ENCODE measurements around the gene SNRPD2. TPM values are rescaled to one million over a fixed set of nuclear protein-coding genes. Genes with fewer than 3 reads are reported as not detected.
A peak's percentile ranks its signal among the peaks of the same experiment; 100 is the strongest.

The SNRPD2 gene
- total RNA-seq, result 100 to 1,000 TPM; 212 to 252 (median 241) TPM
- 343 TPM for total RNA-seq (2013)

DNA sequence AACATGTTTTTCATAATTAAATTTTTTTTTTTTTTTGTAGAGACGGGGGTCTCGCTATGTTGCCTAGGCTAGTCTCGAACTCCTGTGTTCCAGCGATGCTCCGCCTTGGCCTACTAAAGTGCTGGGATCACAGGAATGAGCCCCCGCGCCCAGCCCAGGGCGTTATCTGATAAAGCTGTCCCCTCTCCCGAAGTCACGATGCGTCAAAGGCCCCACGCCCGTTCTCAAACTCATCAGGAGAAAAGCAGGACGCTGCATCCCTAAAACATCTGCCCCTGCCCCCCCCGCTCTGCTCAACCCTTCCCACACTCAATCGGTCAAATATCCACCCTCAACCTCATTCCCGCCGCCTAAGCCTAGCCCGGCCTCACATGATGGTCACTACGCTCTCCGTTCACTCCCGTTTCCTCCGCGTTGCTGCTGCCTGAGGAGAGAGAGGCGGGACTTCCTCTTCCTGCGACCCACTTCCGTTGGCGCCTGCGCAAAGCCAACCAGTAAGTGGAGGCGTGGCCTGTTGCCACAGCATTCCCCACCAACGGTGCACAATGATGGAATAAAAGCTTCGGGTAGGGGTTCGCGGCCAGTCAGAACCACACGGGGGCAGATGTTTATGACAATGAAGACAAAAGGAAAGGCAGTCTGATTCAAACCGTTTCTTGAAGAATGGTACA, at the start of gene SNRPD2:
SNRPD2 (minus strand) TSS at position 438 of the 671 bp plus-strand sequence; CDS start at position 373, 65 bp downstream.
- Histone ChIP-seq H3K27ac (ENCODE audit: low read length) (peak within 1 kb of the TSS; percentile 95), H3K4me3 (ENCODE audit: low read length) (peak within 1 kb of the TSS; percentile 60), H3K9me3 (ENCODE audit: control insufficient read depth, insufficient read depth, low read length) (no peaks in the 10 kb centered on the region), H3K4me1 (ENCODE audit: control insufficient read depth, insufficient read depth, low read length) (peaks cover 22% of the 10 kb centered on the region), H3K27me3 (ENCODE audit: control insufficient read depth, insufficient read depth, low read length) (no peaks in the 10 kb centered on the region), H3K36me3 (ENCODE audit: control insufficient read depth, insufficient read depth, low read length) (peaks cover 21% of the 10 kb centered on the region)
- Mint-ChIP-seq H3K27ac (peak within 1 kb of the TSS; percentile 91 to 95), H3K4me3 (peak within 1 kb of the TSS; percentile 98), H3K36me3 (no peaks in the 10 kb centered on the region), H3K9me3 (no peaks in the 10 kb centered on the region), H3K27me3 (ENCODE audit: low read depth in 2 of 2) (no peaks in the 10 kb centered on the region), H3K4me1 (peaks cover 17 to 22% of the 10 kb centered on the region in 2 donors)
- intact Hi-C loops (cut with micrococcal nuclease), result loop anchor here (1.0 to 5.0 kb wide), 7 partner anchors 24 to 269 kb away; partner anchors contain the start of genes ERCC1, FBXO46 and OPA3
- WGBS (ENCODE audit: insufficient coverage), result under 1% methylated on average over 36 of the region's 36 CpGs
- TF ChIP-seq, protein P1, sequence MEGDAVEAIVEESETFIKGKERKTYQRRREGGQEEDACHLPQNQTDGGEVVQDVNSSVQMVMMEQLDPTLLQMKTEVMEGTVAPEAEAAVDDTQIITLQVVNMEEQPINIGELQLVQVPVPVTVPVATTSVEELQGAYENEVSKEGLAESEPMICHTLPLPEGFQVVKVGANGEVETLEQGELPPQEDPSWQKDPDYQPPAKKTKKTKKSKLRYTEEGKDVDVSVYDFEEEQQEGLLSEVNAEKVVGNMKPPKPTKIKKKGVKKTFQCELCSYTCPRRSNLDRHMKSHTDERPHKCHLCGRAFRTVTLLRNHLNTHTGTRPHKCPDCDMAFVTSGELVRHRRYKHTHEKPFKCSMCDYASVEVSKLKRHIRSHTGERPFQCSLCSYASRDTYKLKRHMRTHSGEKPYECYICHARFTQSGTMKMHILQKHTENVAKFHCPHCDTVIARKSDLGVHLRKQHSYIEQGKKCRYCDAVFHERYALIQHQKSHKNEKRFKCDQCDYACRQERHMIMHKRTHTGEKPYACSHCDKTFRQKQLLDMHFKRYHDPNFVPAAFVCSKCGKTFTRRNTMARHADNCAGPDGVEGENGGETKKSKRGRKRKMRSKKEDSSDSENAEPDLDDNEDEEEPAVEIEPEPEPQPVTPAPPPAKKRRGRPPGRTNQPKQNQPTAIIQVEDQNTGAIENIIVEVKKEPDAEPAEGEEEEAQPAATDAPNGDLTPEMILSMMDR (IDR thresholded peaks at IDR 0.05), result no peak
- DNase-seq (peak; percentile 93 to 97), ATAC-seq (peak; percentile 60 to 75 (median 61))

DNA sequence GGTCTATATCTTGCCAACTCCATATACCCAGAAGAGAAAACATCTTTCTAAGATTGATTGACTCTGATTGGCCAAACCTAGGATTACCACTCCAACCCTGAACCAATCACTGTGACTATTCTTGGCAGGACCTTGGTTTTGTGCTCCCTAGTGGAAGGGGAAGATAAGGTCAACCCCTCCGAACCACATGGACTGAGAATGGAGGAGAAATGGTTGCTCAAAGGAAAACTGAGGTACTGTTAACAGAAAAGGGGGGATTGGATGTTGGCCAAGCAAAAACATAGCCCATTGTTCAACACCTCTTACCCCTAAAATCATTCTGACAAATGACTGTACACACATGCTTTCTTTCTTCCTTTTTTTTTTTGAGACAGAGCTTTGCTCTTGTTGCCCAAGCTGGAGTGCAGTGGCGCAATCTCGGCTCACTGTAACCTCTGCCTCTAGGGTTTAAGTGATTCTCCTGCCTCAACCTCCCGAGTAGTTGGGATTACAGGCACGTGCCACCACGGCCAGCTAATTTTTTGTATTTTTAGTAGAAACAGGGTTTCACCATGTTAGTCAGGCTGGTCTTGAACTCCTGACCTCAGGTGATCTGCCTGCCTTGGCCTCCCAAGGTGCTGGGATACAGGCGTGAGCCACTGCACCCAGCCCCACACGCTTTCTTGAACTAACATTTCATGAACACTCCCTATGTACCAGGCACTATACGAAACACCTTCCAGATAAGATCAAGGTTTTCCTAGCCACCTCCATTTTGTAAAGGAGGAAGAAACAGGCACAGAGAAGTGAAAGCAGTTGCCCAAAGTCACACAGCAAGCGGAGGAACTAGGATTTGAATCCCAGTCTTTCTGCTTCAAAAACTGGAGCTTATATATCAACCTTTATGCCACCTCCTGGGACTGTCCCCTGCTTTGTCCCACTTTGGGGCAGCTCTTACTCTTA, 48.0 kb upstream of the SNRPD2 start:
- H3K4me1 Mint-ChIP-seq, result no peaks in the 10 kb centered on the region
- no peak overlapping the region for H3K4me3 Mint-ChIP-seq
- DNase-seq (no peak), ATAC-seq (no peak)
- H3K36me3 Mint-ChIP-seq, result no peaks in the 10 kb centered on the region
- intact Hi-C loops (cut with micrococcal nuclease), result no loop called here
- H3K9me3 ChIP-seq (ENCODE audit: control insufficient read depth, insufficient read depth, low read length), result no peaks in the 10 kb centered on the region
- 87% methylated on average over 10 of the region's 10 CpGs for WGBS (ENCODE audit: insufficient coverage)
- H3K27me3 Mint-ChIP-seq (ENCODE audit: low read depth in 2 of 2), result peaks cover 4 to 8% of the 10 kb centered on the region in 2 donors
- no peak overlapping the region for H3K4me3 ChIP-seq (ENCODE audit: low read length)
- H3K36me3 ChIP-seq (ENCODE audit: control insufficient read depth, insufficient read depth, low read length), result no peaks in the 10 kb centered on the region
- TF ChIP-seq, protein P1 (IDR thresholded peaks at IDR 0.05), result no peak
- no peaks in the 10 kb centered on the region for H3K27me3 ChIP-seq (ENCODE audit: control insufficient read depth, insufficient read depth, low read length)
- H3K27ac Mint-ChIP-seq, result no peak overlapping the region
- H3K27ac ChIP-seq (ENCODE audit: low read length), result no peak overlapping the region
- H3K9me3 Mint-ChIP-seq, result no peaks in the 10 kb centered on the region
- H3K4me1 ChIP-seq (ENCODE audit: control insufficient read depth, insufficient read depth, low read length), result no peaks in the 10 kb centered on the region

DNA sequence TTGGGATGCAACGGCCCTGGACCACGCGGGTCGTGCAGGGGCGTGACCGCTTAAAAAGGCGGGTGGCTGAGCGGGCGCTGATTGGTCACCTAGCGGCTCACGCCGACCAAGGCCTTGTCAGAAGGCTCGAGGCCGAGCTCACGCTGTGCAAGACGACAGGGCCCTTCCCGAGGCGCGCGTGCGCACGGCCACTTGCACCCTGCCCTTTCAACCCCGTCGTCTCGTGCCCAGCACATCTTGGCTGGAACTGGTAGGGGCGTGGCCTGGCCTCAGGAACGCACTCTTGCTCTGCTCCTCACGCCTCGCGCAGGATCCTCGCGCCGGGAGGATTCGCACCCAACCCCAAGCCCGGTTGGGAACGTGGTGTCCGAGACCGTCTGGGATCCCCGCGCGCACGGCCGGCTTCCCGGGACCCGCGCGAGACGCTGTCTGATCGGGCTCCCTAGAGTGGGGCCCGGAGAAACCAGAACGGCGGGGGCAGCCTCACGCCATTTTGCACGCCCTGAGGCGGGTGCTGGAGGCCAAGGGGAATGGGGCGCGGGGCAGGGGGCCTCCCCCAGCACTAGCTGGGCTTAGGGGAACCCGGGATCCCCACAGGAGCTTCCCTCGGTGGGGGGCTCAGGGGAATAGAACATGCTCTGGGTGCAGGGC, 41.5 kb upstream of the SNRPD2 start, which contains the start of gene MEIOSIN:
MEIOSIN (plus strand) TSS at position 280 of the 651 bp plus-strand sequence. CDS start 1,938 bp downstream, outside the sequence.
- intact Hi-C loops (cut with micrococcal nuclease), result no loop called here
- Mint-ChIP-seq H3K27me3 (ENCODE audit: low read depth in 2 of 2) (no peaks in the 10 kb centered on the region), H3K4me1 (peaks cover 20 to 23% of the 10 kb centered on the region in 2 donors), H3K36me3 (no peaks in the 10 kb centered on the region), H3K9me3 (no peaks in the 10 kb centered on the region), H3K27ac (no peak within 1 kb of the TSS), H3K4me3 (peak within 1 kb of the TSS; percentile 13)
- H3K9me3 ChIP-seq (ENCODE audit: control insufficient read depth, insufficient read depth, low read length), result no peaks in the 10 kb centered on the region
- H3K27me3 ChIP-seq (ENCODE audit: control insufficient read depth, insufficient read depth, low read length), result no peaks in the 10 kb centered on the region
- H3K36me3 ChIP-seq (ENCODE audit: control insufficient read depth, insufficient read depth, low read length), result no peaks in the 10 kb centered on the region
- 94% methylated on average over 59 of the region's 59 CpGs for WGBS (ENCODE audit: insufficient coverage)
- no peak within 1 kb of the TSS for H3K4me3 ChIP-seq (ENCODE audit: low read length)
- no peak for DNase-seq
- TF ChIP-seq, protein P1 (IDR thresholded peaks at IDR 0.05), result no peak
- H3K27ac ChIP-seq (ENCODE audit: low read length), result no peak within 1 kb of the TSS
- ATAC-seq, result no peak
- H3K4me1 ChIP-seq (ENCODE audit: control insufficient read depth, insufficient read depth, low read length), result peaks cover 20% of the 10 kb centered on the region
